ENCODE results near the gene SNX13. TPM values are rescaled to one million over a fixed set of nuclear protein-coding genes. Genes with fewer than 3 reads are reported as not detected.

SNX13 gene
- total and polyA plus RNA-seq, 2 donors (not counting 3 experiments of a cell fraction or from before 2014, with no cell fraction given): 6.1 to 28.5 TPM

DNA sequence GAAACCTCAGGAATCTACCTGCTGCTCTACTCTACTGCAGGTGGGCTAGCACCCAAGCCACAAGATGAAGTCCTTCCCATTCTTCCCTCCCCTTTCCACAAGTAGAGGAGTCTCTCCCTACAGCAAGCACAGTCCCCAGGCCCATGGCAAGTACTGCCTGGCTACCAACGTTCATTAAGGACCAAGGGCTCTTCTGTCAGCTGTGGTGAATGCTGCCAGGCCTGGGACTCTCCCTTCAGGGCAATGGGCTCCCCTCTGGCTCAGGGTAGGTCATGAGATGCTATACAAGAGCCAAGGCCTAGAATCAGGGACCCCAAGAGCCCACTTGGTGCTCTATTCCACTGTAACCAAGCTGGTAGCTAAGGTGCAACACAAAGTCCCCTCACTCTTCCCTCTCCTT is 39.8 kb downstream of the SNX13 start:
- CTCF ChIA-PET: no interaction called here
- Histone ChIP-seq H3K9me3 (replicated peaks; ENCODE audit: control insufficient read depth, insufficient read depth, low read length) (no peaks in the 10 kb centered on the region), H3K4me2 (ENCODE audit: insufficient read depth, low read length) (no peak overlapping the region), H3K4me3 (replicated peaks in 1 of 3; ENCODE audit: insufficient read depth in 1 of 3, low read depth in 1 of 3, low read length in 3 of 3) (no peak overlapping the region), H3K79me2 (ENCODE audit: control insufficient read depth, insufficient read depth, low read length) (peaks cover 19% of the 10 kb centered on the region), H3K9ac (replicated peaks; ENCODE audit: extremely low read depth, insufficient read depth, low read length) (no peak overlapping the region), H3K4me1 (ENCODE audit: control insufficient read depth, extremely low read depth, insufficient read depth, low read length) (no peaks in the 10 kb centered on the region), H3K36me3 (ENCODE audit: control insufficient read depth in 2 of 2, extremely low read depth in 1 of 2, insufficient read depth in 2 of 2, low read length in 2 of 2) (no peaks in the 10 kb centered on the region), H3K27ac (ENCODE audit: insufficient read depth, low read depth, low read length) (no peak overlapping the region), H3K9me1 (replicated peaks; ENCODE audit: control insufficient read depth, extremely low read depth, insufficient read depth, low read length) (peaks cover 2% of the 10 kb centered on the region), H3K27me3 (ENCODE audit: control insufficient read depth in 2 of 2, insufficient read depth in 2 of 2, low read length in 2 of 2) (no peaks in the 10 kb centered on the region), H2AFZ (ENCODE audit: low read depth, low read length) (no peak overlapping the region), H4K20me1 (replicated peaks; ENCODE audit: control insufficient read depth, extremely low read depth, insufficient read depth, low read length) (peaks cover 4% of the 10 kb centered on the region)
- no TSS peak for BruUV-seq (replicated peaks)
- POLR2A ChIA-PET: no interaction called here
- no peak for DNase-seq (ENCODE audit: low read depth, low spot score)
- intact Hi-C loops (cut with micrococcal nuclease): no loop called here
- no peak for FAIRE-seq
- TF ChIP-seq MYC (IDR thresholded peaks at IDR 0.05; ENCODE audit: low read depth, low read length) (no peak), EZH2 (IDR thresholded peaks at IDR 0.05; ENCODE audit: borderline replicate concordance, low read depth, low read length, severe bottlenecking) (no peak), FOS (IDR thresholded peaks at IDR 0.05; ENCODE audit: borderline replicate concordance, insufficient read depth, low read length) (no peak), POLR2A (IDR thresholded peaks at IDR 0.05; ENCODE audit: low read depth, low read length) (no peak), GATA2 (IDR thresholded peaks at IDR 0.05; ENCODE audit: insufficient read depth, insufficient read length, low read depth, low read length) (no peak), JUN (IDR thresholded peaks at IDR 0.05; ENCODE audit: borderline replicate concordance, insufficient read depth, insufficient read length, low read depth) (no peak)
- dilution Hi-C loops (cut with MboI; ENCODE audit: extremely low pct_ligation_motif_present, low sequenced_read_pairs): no loop called here

DNA sequence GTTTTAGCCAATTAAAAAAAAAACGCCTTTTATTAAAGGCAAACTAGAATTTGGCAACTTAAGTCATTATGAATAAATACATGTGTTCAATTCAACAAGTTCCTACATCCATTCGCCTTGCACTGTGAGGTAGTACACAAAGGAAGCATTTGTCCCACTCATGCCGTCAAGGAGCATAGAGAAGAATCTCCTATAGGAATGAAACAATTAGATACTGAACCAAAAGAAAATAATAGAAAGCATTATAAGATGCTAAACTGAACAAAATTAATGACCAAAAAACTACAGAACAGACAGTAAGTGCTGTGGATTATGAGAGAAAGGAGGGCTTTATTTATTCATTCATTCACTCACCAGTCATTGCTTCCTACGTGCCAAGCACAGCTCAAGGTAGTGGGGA is 42.2 kb downstream of the SNX13 start:
- Histone ChIP-seq H3K4me3 (replicated peaks in 1 of 3; ENCODE audit: insufficient read depth in 1 of 3, low read depth in 1 of 3, low read length in 3 of 3) (no peak overlapping the region), H3K4me1 (ENCODE audit: control insufficient read depth, extremely low read depth, insufficient read depth, low read length) (no peaks in the 10 kb centered on the region), H2AFZ (ENCODE audit: low read depth, low read length) (no peak overlapping the region), H3K9me3 (replicated peaks; ENCODE audit: control insufficient read depth, insufficient read depth, low read length) (no peaks in the 10 kb centered on the region), H3K27ac (ENCODE audit: insufficient read depth, low read depth, low read length) (no peak overlapping the region), H3K36me3 (ENCODE audit: control insufficient read depth in 2 of 2, extremely low read depth in 1 of 2, insufficient read depth in 2 of 2, low read length in 2 of 2) (no peaks in the 10 kb centered on the region), H3K9me1 (replicated peaks; ENCODE audit: control insufficient read depth, extremely low read depth, insufficient read depth, low read length) (peaks cover 2% of the 10 kb centered on the region), H3K79me2 (ENCODE audit: control insufficient read depth, insufficient read depth, low read length) (peaks cover 7% of the 10 kb centered on the region), H3K27me3 (ENCODE audit: control insufficient read depth in 2 of 2, insufficient read depth in 2 of 2, low read length in 2 of 2) (no peaks in the 10 kb centered on the region), H4K20me1 (replicated peaks; ENCODE audit: control insufficient read depth, extremely low read depth, insufficient read depth, low read length) (no peaks in the 10 kb centered on the region), H3K9ac (replicated peaks; ENCODE audit: extremely low read depth, insufficient read depth, low read length) (no peak overlapping the region), H3K4me2 (ENCODE audit: insufficient read depth, low read length) (no peak overlapping the region)
- dilution Hi-C loops (cut with MboI; ENCODE audit: extremely low pct_ligation_motif_present, low sequenced_read_pairs): no loop called here
- intact Hi-C loops (cut with micrococcal nuclease): no loop called here
- no TSS peak for BruUV-seq (replicated peaks)
- FAIRE-seq (no peak), DNase-seq (ENCODE audit: low read depth, low spot score) (no peak)
- POLR2A ChIA-PET: no interaction called here
- TF ChIP-seq MYC (IDR thresholded peaks at IDR 0.05; ENCODE audit: low read depth, low read length) (no peak), POLR2AphosphoS5 (IDR thresholded peaks at IDR 0.05; ENCODE audit: insufficient read depth, low read depth, low read length) (no peak), EZH2 (IDR thresholded peaks at IDR 0.05; ENCODE audit: borderline replicate concordance, low read depth, low read length, severe bottlenecking) (no peak), FOS (IDR thresholded peaks at IDR 0.05; ENCODE audit: borderline replicate concordance, insufficient read depth, low read length) (no peak), POLR2A (IDR thresholded peaks at IDR 0.05; ENCODE audit: low read depth, low read length) (no peak), JUN (IDR thresholded peaks at IDR 0.05; ENCODE audit: borderline replicate concordance, insufficient read depth, insufficient read length, low read depth) (no peak), GATA2 (IDR thresholded peaks at IDR 0.05; ENCODE audit: insufficient read depth, insufficient read length, low read depth, low read length) (no peak)
- TF ChIP-seq, protein P1, sequence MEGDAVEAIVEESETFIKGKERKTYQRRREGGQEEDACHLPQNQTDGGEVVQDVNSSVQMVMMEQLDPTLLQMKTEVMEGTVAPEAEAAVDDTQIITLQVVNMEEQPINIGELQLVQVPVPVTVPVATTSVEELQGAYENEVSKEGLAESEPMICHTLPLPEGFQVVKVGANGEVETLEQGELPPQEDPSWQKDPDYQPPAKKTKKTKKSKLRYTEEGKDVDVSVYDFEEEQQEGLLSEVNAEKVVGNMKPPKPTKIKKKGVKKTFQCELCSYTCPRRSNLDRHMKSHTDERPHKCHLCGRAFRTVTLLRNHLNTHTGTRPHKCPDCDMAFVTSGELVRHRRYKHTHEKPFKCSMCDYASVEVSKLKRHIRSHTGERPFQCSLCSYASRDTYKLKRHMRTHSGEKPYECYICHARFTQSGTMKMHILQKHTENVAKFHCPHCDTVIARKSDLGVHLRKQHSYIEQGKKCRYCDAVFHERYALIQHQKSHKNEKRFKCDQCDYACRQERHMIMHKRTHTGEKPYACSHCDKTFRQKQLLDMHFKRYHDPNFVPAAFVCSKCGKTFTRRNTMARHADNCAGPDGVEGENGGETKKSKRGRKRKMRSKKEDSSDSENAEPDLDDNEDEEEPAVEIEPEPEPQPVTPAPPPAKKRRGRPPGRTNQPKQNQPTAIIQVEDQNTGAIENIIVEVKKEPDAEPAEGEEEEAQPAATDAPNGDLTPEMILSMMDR (IDR thresholded peaks at IDR 0.05; ENCODE audit: extremely low read depth in 1 of 2, insufficient read depth in 1 of 2, low read depth in 1 of 2, low read length in 2 of 2): no peak
- TF ChIP-seq, protein P2, sequence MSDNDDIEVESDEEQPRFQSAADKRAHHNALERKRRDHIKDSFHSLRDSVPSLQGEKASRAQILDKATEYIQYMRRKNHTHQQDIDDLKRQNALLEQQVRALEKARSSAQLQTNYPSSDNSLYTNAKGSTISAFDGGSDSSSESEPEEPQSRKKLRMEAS (IDR thresholded peaks at IDR 0.05; ENCODE audit: insufficient read depth, insufficient read length): no peak
- CTCF ChIA-PET: no interaction called here
